Mucosa of descending colon (tissue), 3 donors: Measurements from ENCODE around the gene BCL11B. TPM values are rescaled to one million over a fixed set of nuclear protein-coding genes. Genes with fewer than 3 reads are reported as not detected.

Experiments used
- ATAC-seq: fragments of 200-7000 bp; cut with Tn5 transposase; one replicate; pipeline ENCODE4 v1.9.1; 2020; ENCODE audit warnings: mild to moderate bottlenecking, moderate library complexity
- DNase-seq, 3 donors: peaks; one replicate each; pipeline ENCODE4 v3.0.0-alpha.2; 2020
- H3K36me3 ChIP-seq: fragments of 200-600 bp; one replicate; pipeline ENCODE4 v1.8.0; 2021; ENCODE audit warnings: low read depth, mild to moderate bottlenecking
- H3K4me1 ChIP-seq: fragments of 200-600 bp; one replicate; pipeline ENCODE4 v1.8.0; 2021; ENCODE audit warnings: low read depth, mild to moderate bottlenecking
- H3K4me3 ChIP-seq: fragments of 200-600 bp; one replicate; pipeline ENCODE4 v1.8.0; 2021; ENCODE audit warnings: mild to moderate bottlenecking
- H3K9me3 ChIP-seq: fragments of 200-600 bp; one replicate; pipeline ENCODE4 v1.8.0; 2021; ENCODE audit warnings: mild to moderate bottlenecking
- intact Hi-C, 2 donors: fragments of 100-400 bp; cut with DNase I in 1 of 2; cut with micrococcal nuclease in 1 of 2; formaldehyde crosslinking; loops; one replicate each; pipeline versions ENCODE4 v1.11.0 to v1.11.1; 2022; cut with DNase I, micrococcal nuclease
- total RNA-seq, 3 donors: library from RNA; stranded (reverse); fragmentation: NEBNext Ultra II Directional in 2 of 3; extraction: Animal tissue kit (Norgen Biotek cat#: 25700) in 2 of 3; gene quantifications; one replicate each; pipeline versions ENCODE4 v1.2.1 to v1.2.4, GENCODE V29; 2021 to 2023
- TF ChIP-seq, protein P1 (sequence below): fragments of 200-600 bp; IDR thresholded peaks from one replicate; pipeline ENCODE4 v1.8.0; 2022; ENCODE audit warnings: antibody characterized with exemption, mild to moderate bottlenecking
- donor health status: DM: no; HTN: no; CAD: no; lungs with moderate emphysema.
- donor health status: DM: no; HTN: no; CAD: no.
- donor health status: DM: no; HTN: yes; CAD: no.

Gene BCL11B
- total RNA-seq, 3 donors from 2014 or later = 2.5 to 5.6 (median 4.9) TPM

DNA sequence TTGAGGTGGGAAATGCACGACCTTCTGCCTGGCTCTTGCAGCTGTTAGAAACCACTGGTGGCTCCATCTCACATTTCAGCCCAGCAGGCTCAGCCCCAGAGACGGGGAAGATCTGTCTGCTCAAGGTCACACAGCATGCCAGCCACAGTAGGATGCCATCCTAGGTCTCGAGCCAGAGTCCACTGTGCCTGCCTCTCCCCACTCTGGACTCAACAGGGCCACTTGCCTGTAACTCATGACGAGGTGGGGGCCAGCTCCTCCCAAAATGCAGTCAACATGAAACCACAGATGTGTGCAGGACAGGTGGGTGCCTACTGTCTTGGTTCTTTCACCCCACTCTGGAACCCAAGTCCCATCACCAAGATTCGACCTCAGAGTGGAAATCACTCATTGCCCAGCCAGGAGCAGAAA lies 23.2 kb downstream of the BCL11B start:
- ATAC-seq = no peak
- intact Hi-C loops = no loop called here
- no peaks in the 10 kb centered on the region for H3K9me3 ChIP-seq
- H3K36me3 ChIP-seq = no peaks in the 10 kb centered on the region
- TF ChIP-seq, protein P1, sequence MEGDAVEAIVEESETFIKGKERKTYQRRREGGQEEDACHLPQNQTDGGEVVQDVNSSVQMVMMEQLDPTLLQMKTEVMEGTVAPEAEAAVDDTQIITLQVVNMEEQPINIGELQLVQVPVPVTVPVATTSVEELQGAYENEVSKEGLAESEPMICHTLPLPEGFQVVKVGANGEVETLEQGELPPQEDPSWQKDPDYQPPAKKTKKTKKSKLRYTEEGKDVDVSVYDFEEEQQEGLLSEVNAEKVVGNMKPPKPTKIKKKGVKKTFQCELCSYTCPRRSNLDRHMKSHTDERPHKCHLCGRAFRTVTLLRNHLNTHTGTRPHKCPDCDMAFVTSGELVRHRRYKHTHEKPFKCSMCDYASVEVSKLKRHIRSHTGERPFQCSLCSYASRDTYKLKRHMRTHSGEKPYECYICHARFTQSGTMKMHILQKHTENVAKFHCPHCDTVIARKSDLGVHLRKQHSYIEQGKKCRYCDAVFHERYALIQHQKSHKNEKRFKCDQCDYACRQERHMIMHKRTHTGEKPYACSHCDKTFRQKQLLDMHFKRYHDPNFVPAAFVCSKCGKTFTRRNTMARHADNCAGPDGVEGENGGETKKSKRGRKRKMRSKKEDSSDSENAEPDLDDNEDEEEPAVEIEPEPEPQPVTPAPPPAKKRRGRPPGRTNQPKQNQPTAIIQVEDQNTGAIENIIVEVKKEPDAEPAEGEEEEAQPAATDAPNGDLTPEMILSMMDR = no peak
- no peak overlapping the region for H3K4me3 ChIP-seq
- DNase-seq = peak in 1 of 3 donors; percentile 13
- H3K4me1 ChIP-seq = no peaks in the 10 kb centered on the region

DNA sequence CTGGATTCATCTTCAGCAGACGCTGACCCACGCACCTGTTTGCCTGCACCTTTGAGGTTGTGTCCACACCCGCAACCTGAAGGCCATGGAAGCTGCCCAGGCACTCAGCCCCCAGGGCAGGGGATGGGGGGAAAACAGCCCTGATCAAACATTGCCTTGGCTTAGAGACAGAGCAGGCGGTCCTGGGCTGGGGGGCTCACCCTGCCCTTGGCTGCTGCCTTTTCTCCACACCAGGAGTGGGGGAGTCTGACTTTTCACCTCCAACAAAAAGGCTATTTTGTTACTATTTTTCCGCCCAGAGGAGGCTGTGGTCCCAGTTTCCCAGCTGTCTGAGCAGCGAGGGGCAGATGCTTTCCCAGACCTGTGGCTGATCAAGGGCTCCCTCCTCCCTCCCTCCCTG lies 24.2 kb downstream of the BCL11B start:
- no peaks in the 10 kb centered on the region for H3K36me3 ChIP-seq
- no peaks in the 10 kb centered on the region for H3K4me1 ChIP-seq
- no peaks in the 10 kb centered on the region for H3K9me3 ChIP-seq
- intact Hi-C loops = no loop called here
- no peak for ATAC-seq
- TF ChIP-seq, protein P1 = no peak
- no peak for DNase-seq
- no peak overlapping the region for H3K4me3 ChIP-seq

DNA sequence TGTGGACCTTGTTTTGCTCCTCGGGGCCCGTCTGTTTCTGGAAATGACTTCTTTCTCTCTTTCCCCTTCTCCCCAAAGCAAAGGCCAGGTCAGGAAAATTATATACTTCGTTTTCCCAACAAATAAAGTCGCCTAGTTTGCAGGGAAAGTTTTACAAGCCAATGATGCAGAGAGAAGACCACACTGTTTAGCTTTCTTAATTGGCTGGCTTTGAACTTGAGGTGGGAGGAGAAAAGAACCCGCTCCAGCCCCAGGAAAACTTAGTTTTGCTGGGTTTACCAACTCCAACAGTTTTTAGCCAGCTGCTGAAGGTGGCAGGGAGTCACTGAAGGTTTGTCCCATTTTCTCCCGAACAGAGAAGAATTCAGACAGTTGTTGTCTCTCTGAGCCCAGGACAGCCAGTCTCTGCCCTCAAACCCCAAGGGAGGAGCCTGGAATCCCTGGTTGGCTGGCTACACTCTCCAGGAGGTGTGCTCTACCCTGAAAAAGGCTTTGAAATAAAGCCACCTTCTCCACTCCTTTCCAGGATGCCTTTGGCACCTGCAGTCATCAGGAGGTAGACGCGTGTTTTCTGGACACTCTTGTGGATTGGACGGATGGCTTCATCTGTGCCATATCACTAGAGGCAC lies 24.8 kb downstream of the BCL11B start:
- Histone ChIP-seq H3K4me3 (no peak overlapping the region), H3K9me3 (no peaks in the 10 kb centered on the region), H3K4me1 (no peaks in the 10 kb centered on the region), H3K36me3 (no peaks in the 10 kb centered on the region)
- intact Hi-C loops = no loop called here
- DNase-seq = no peak
- TF ChIP-seq, protein P1 = no peak
- ATAC-seq = no peak

DNA sequence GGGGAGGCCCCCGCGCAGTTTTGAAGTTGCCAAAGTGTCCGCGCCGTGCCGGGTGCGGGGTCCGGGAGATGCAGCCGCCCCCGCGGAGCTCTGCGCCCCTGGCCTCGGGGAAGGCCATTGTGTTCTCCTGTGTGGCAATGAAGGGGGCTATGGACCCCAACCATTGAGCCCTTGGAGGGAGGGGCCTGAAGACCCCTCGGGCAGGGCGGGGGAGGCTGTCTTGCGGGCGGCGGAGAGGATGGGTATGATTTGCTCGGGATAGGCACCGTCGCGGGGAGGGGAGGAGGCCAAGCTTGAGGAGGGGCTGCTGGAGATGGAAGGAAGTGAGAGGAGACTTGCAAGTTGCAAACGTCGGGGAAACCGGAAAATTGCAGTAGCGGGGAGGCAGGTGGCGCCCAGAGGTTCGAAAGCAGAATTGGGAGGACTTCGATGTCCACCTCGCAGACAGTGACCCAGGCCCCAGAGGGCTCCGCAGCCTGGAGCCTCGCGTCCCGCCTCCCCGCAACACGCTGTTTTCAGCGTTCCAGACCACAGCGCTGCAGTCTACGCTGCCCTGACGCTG lies 25.4 kb downstream of the BCL11B start:
- ATAC-seq = peak; percentile 18
- DNase-seq = peak in 2 of 3 donors; percentile 33 to 59
- Histone ChIP-seq H3K4me3 (no peak overlapping the region), H3K36me3 (no peaks in the 10 kb centered on the region), H3K4me1 (peaks cover 3% of the 10 kb centered on the region), H3K9me3 (no peaks in the 10 kb centered on the region)
- intact Hi-C loops = no loop called here
- TF ChIP-seq, protein P1 = no peak

DNA sequence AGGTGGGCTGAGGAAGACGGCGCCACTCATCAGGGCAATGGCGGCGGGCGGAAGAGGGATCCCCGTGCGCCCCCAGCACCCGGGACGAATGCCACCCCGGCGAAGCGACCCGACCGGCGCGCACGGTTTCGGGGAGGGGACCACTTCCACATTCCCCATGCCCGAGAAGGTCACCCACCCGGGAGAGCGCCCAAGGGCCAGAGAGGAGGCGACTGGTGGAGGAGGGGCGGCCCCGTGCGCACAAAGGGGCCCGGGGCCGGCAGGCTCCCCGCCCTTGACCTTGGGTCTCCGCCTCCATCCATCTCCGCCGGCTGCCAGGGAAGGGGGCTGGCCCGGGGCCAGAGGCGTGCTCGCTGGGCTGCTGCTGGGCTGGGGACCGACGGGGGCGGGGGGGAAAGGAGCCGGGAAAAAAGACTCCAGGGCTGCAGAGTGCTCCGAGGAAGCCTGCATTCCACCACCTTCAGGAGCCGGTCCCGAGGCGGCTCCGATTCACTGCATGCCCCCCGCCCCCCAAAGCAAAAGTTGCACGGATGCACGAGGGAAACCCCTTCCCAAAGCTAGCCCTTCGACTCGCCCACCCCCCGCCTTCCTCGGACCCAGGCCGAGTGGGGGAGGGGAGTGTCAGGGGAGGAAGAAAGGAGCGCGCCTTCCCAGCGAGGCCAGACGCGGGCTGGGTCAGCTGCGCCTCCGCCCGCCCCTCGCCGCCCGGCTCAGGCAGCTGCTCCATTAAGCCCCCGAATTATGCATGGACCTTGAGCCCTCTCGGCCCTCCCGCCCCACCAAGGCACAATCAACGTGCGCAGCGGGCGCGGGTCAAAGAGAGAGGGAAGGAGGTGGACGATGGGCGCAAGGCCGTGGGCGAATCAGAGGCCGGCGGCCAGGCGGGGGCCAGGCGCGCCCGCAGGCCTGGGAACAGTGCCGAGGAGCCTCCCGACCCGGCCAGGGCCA lies 26.2 kb downstream of the BCL11B start:
- H3K9me3 ChIP-seq = no peaks in the 10 kb centered on the region
- H3K4me3 ChIP-seq = no peak overlapping the region
- DNase-seq = peak in 1 of 3 donors; percentile 27
- intact Hi-C loops = no loop called here
- no peak for ATAC-seq
- TF ChIP-seq, protein P1 = no peak
- no peaks in the 10 kb centered on the region for H3K36me3 ChIP-seq
- H3K4me1 ChIP-seq = peaks cover 3% of the 10 kb centered on the region
